ENCODE results near the gene A2M.

A2M gene

GRCh38 chr12:9066183-9066623, 49.5 kb downstream of the A2M start:
- Histone ChIP-seq H3K4me3 (ENCODE audit: low read depth, low read length) (no peak overlapping the region), H3K9me3 (ENCODE audit: control insufficient read depth, insufficient read depth, low read depth, low read length) (no peaks in the 10 kb centered on the region), H3K36me3 (ENCODE audit: control insufficient read depth in 2 of 2, insufficient read depth in 1 of 2, low read length in 2 of 2) (no peaks in the 10 kb centered on the region), H3K4me1 (ENCODE audit: control insufficient read depth, insufficient read depth, low read length) (peaks cover 5% of the 10 kb centered on the region), H3K27ac (ENCODE audit: extremely low read depth, low read depth, low read length) (no peak overlapping the region)
- CTCF ChIA-PET, result interaction anchor here (2.0 kb wide), 1 partner anchor 17 kb away, joined by 8 read pairs; no protein-coding TSS in a partner anchor
- TF ChIP-seq ZNF600 (tag by site-specific recombination; IDR thresholded peaks at IDR 0.05), result no peak
- no peak for TF ChIP-seq HOXC10 (CRISPR knock-in tag; IDR thresholded peaks at IDR 0.05)
- no peak for TF ChIP-seq ZNF473 (tag by site-specific recombination; IDR thresholded peaks at IDR 0.05)
- TF ChIP-seq ZNF501 (tag by site-specific recombination; IDR thresholded peaks at IDR 0.05), result no peak
- TF ChIP-seq BCL6B (tag by site-specific recombination; IDR thresholded peaks at IDR 0.05), result no peak
- TF ChIP-seq ZNF335 (tag by site-specific recombination; conservative IDR thresholded peaks at IDR 0.05), result no peak
- TF ChIP-seq CTCF (tag by site-specific recombination; IDR thresholded peaks at IDR 0.05), result no peak
- TF ChIP-seq BCL11B (tag by site-specific recombination; IDR thresholded peaks at IDR 0.05; ENCODE audit: low read depth), result no peak
- no peak for TF ChIP-seq ZNF621 (tag by site-specific recombination; IDR thresholded peaks at IDR 0.05)
- TF ChIP-seq GLI2 (tag by site-specific recombination; IDR thresholded peaks at IDR 0.05; ENCODE audit: borderline replicate concordance, low read depth), result no peak
- TF ChIP-seq ZNF311 (tag by site-specific recombination; IDR thresholded peaks at IDR 0.05; ENCODE audit: borderline replicate concordance), result no peak
- TF ChIP-seq ZNF449 (tag by site-specific recombination; IDR thresholded peaks at IDR 0.05), result no peak
- POLR2A ChIA-PET, result no interaction called here

- H3K4me3 ChIP-seq (ENCODE audit: low read depth, low read length), result no peak overlapping the region
Measured at GRCh38 chr12:9065607-9065856, 50.2 kb downstream of the A2M start.

GRCh38 chr12:9064815-9065606, 50.7 kb downstream of the A2M start:
- Histone ChIP-seq H3K27ac (ENCODE audit: extremely low read depth, low read depth, low read length) (peak overlapping the region; percentile 88), H3K4me1 (ENCODE audit: control insufficient read depth, insufficient read depth, low read length) (peaks cover 5% of the 10 kb centered on the region), H3K36me3 (ENCODE audit: control insufficient read depth in 2 of 2, insufficient read depth in 1 of 2, low read length in 2 of 2) (no peaks in the 10 kb centered on the region), H3K9me3 (ENCODE audit: control insufficient read depth, insufficient read depth, low read depth, low read length) (no peaks in the 10 kb centered on the region), H3K4me3 (ENCODE audit: low read depth, low read length) (peak overlapping the region; percentile 86)
- ChIA-PET CTCF (interaction anchor here (0.6 to 2.4 kb wide), 4 partner anchors 16 to 686 kb away, joined by 3 to 15 read pairs (median 3); no protein-coding TSS in a partner anchor), POLR2A (interaction anchor here (0.6 to 0.7 kb wide), 4 partner anchors 9 to 1829 kb away, joined by 3 to 6 read pairs (median 4); no protein-coding TSS in a partner anchor)
- TF ChIP-seq ZBTB21 (tag by site-specific recombination; IDR thresholded peaks at IDR 0.05) (peak; percentile 32; the same call in 1 of the 2 replicates), ZNF175 (tag by site-specific recombination; IDR thresholded peaks at IDR 0.05) (no peak), ZFP41 (tag by site-specific recombination; IDR thresholded peaks at IDR 0.05; ENCODE audit: borderline replicate concordance) (no peak), ZNF184 (tag by site-specific recombination; IDR thresholded peaks at IDR 0.05) (no peak), ZNF280D (tag by site-specific recombination; IDR thresholded peaks at IDR 0.05) (no peak), REST (tag by site-specific recombination; IDR thresholded peaks at IDR 0.05) (no peak)

More at GRCh38 chr12:9065607-9065856, 50.2 kb downstream of the A2M start:
- POLR2A ChIA-PET, result interaction anchor here (0.6 kb wide), 3 partner anchors 110 to 1830 kb away, joined by 3 to 5 read pairs (median 3); no protein-coding TSS in a partner anchor
- Histone ChIP-seq H3K4me1 (ENCODE audit: control insufficient read depth, insufficient read depth, low read length) (peaks cover 5% of the 10 kb centered on the region), H3K9me3 (ENCODE audit: control insufficient read depth, insufficient read depth, low read depth, low read length) (no peaks in the 10 kb centered on the region), H3K27ac (ENCODE audit: extremely low read depth, low read depth, low read length) (no peak overlapping the region), H3K36me3 (ENCODE audit: control insufficient read depth in 2 of 2, insufficient read depth in 1 of 2, low read length in 2 of 2) (no peaks in the 10 kb centered on the region)
- CTCF ChIA-PET, result interaction anchor here (0.6 to 2.0 kb wide), 2 partner anchors 16 to 685 kb away, joined by 3 to 8 read pairs; no protein-coding TSS in a partner anchor
- TF ChIP-seq ZBTB48 (tag by site-specific recombination; IDR thresholded peaks at IDR 0.05) (0 out of 2 replicates have a peak, but pooled peaks have one; percentile 10), ZNF37A (tag by site-specific recombination; IDR thresholded peaks at IDR 0.05) (no peak), ZBTB20 (tag by site-specific recombination; IDR thresholded peaks at IDR 0.05) (peak; percentile 49)

Measured in HEK293 (cell line).